Measurements from ENCODE around the gene KAZN. TPM values are rescaled to one million over a fixed set of nuclear protein-coding genes. Genes with fewer than 3 reads are reported as not detected.

KAZN gene
- total and polyA plus RNA-seq, 2 donors from 2014 or later, result 17.4 to 60.8 TPM

GRCh38 chr1:14877224-14877623 lies 278.7 kb downstream of the KAZN start:
- Histone ChIP-seq H3K4me3 (ENCODE audit: low read length in 3 of 3) (no peak overlapping the region), H3K9ac (ENCODE audit: low read length in 3 of 3) (no peak overlapping the region), H3K27me3 (ENCODE audit: control insufficient read depth, insufficient read depth, low read length) (no peaks in the 10 kb centered on the region), H3K4me1 (ENCODE audit: control insufficient read depth in 2 of 3, insufficient read depth in 2 of 3, low read depth in 1 of 3, low read length in 3 of 3) (peaks cover 0 to 8% (median 0%) of the 10 kb centered on the region in 3 donors), H3K27ac (ENCODE audit: low read depth in 2 of 2, low read length in 2 of 2) (no peak overlapping the region), H3K9me3 (ENCODE audit: control insufficient read depth in 2 of 3, insufficient read depth in 1 of 3, low read length in 3 of 3) (no peaks in the 10 kb centered on the region), H3K36me3 (ENCODE audit: control insufficient read depth in 2 of 3, insufficient read depth in 3 of 3, low read length in 3 of 3) (no peaks in the 10 kb centered on the region)
- intact Hi-C loops (cut with DNase I), result no loop called here
- DNase-seq, result no peak
- no peak for TF ChIP-seq CTCF (IDR thresholded peaks at IDR 0.05; ENCODE audit: borderline replicate concordance, extremely low read depth, insufficient read depth)
- FAIRE-seq, result no peak

- FAIRE-seq (no peak), DNase-seq (no peak)
- Histone ChIP-seq H3K4me3 (ENCODE audit: low read length in 3 of 3) (no peak overlapping the region), H3K4me1 (ENCODE audit: control insufficient read depth in 2 of 3, insufficient read depth in 2 of 3, low read depth in 1 of 3, low read length in 3 of 3) (peaks cover 0 to 8% (median 0%) of the 10 kb centered on the region in 3 donors), H3K9me3 (ENCODE audit: control insufficient read depth in 2 of 3, insufficient read depth in 1 of 3, low read length in 3 of 3) (no peaks in the 10 kb centered on the region), H3K9ac (ENCODE audit: low read length in 3 of 3) (no peak overlapping the region), H3K36me3 (ENCODE audit: control insufficient read depth in 2 of 3, insufficient read depth in 3 of 3, low read length in 3 of 3) (no peaks in the 10 kb centered on the region), H3K27ac (ENCODE audit: low read depth in 2 of 2, low read length in 2 of 2) (no peak overlapping the region), H3K27me3 (ENCODE audit: control insufficient read depth, insufficient read depth, low read length) (no peaks in the 10 kb centered on the region)
- intact Hi-C loops (cut with DNase I), result no loop called here
- TF ChIP-seq CTCF (IDR thresholded peaks at IDR 0.05; ENCODE audit: borderline replicate concordance, extremely low read depth, insufficient read depth), result no peak
These were observed 279.6 kb downstream of the KAZN start for GRCh38 chr1:14878124-14878523.

- Histone ChIP-seq H3K9ac (ENCODE audit: low read length in 3 of 3) (no peak overlapping the region), H3K27me3 (ENCODE audit: control insufficient read depth, insufficient read depth, low read length) (no peaks in the 10 kb centered on the region), H3K27ac (ENCODE audit: low read depth in 2 of 2, low read length in 2 of 2) (no peak overlapping the region), H3K9me3 (ENCODE audit: control insufficient read depth in 2 of 3, insufficient read depth in 1 of 3, low read length in 3 of 3) (no peaks in the 10 kb centered on the region), H3K4me3 (ENCODE audit: low read length in 3 of 3) (no peak overlapping the region), H3K36me3 (ENCODE audit: control insufficient read depth in 2 of 3, insufficient read depth in 3 of 3, low read length in 3 of 3) (no peaks in the 10 kb centered on the region), H3K4me1 (ENCODE audit: control insufficient read depth in 2 of 3, insufficient read depth in 2 of 3, low read depth in 1 of 3, low read length in 3 of 3) (peaks cover 0 to 8% (median 0%) of the 10 kb centered on the region in 3 donors)
- FAIRE-seq (no peak), DNase-seq (no peak)
- intact Hi-C loops (cut with DNase I), result no loop called here
- TF ChIP-seq CTCF (IDR thresholded peaks at IDR 0.05; ENCODE audit: borderline replicate concordance, extremely low read depth, insufficient read depth), result no peak
These were observed 280.5 kb downstream of the KAZN start for GRCh38 chr1:14878951-14879350.

All from kidney (tissue), 14 donors.